Astrocyte of the spinal cord (primary cell): ENCODE results near the gene POU2AF1.

Experiments
- DNase-seq: peaks from one replicate; pipeline ENCODE4 v3.0.0; 2011; ENCODE audit warnings: low read depth, low spot score
- H3K4me3 ChIP-seq: 2 replicates; pipeline ENCODE4 v1.5.1; 2011; ENCODE audit warnings: low read depth, mild to moderate bottlenecking, low read length, moderate library complexity
- CTCF ChIP-seq: IDR thresholded peaks from 2 replicates; pipeline ENCODE4 v1.5.1; 2012; ENCODE audit warnings: low read depth, mild to moderate bottlenecking, low read length, inconsistent platforms
- in situ Hi-C: cut with HindIII; loops from 2 replicates; pipeline ENCODE4 v1.10.0; 2017; ENCODE audit warnings: low sequenced_read_pairs

Gene POU2AF1

GRCh38 chr11:111364503-111364902, 14.6 kb downstream of the POU2AF1 start:
- DNase-seq = no peak
- no peak overlapping the region for H3K4me3 ChIP-seq
- TF ChIP-seq CTCF = no peak
- in situ Hi-C loops = no loop called here

GRCh38 chr11:111363985-111364384, 15.1 kb downstream of the POU2AF1 start:
- no peak overlapping the region for H3K4me3 ChIP-seq
- no peak for DNase-seq

GRCh38 chr11:111362887-111363411, 16.1 kb downstream of the POU2AF1 start:
- in situ Hi-C loops = no loop called here
- no peak for DNase-seq
- no peak overlapping the region for H3K4me3 ChIP-seq
- no peak for TF ChIP-seq CTCF

More at GRCh38 chr11:111363985-111364384, 15.1 kb downstream of the POU2AF1 start:
- in situ Hi-C loops = no loop called here
- TF ChIP-seq CTCF = no peak

- in situ Hi-C loops = no loop called here
- TF ChIP-seq CTCF = no peak
- H3K4me3 ChIP-seq = no peak overlapping the region
- DNase-seq = no peak
Observed at GRCh38 chr11:111361874-111362273, 17.2 kb downstream of the POU2AF1 start.

GRCh38 chr11:111361052-111361801, 17.8 kb downstream of the POU2AF1 start:
- H3K4me3 ChIP-seq = no peak overlapping the region
- no peak for TF ChIP-seq CTCF
- in situ Hi-C loops = no loop called here
- DNase-seq = no peak

GRCh38 chr11:111360150-111361043, 18.7 kb downstream of the POU2AF1 start:
- DNase-seq = no peak
- in situ Hi-C loops = no loop called here
- TF ChIP-seq CTCF = no peak
- no peak overlapping the region for H3K4me3 ChIP-seq
